K562 (cell line): ENCODE data around the gene CDH7. TPM values are rescaled to one million over a fixed set of nuclear protein-coding genes. Genes with fewer than 3 reads are reported as not detected.

ENCODE experiments used
- ATAC-seq: fragments of 200-7000 bp; cut with Tn5 transposase; 3 replicates; pipeline ENCODE4 v1.9.1; 2020; ENCODE audit warnings: moderate library complexity
- BruUV-seq: library from RNA; stranded (reverse); fragments of 400-500 nt; replicated peaks from 2 replicates; lab custom pipeline; 2021; lab: Mats Ljungman, UMichigan
- CTCF ChIA-PET: fragments of 300-600 bp; formaldehyde crosslinking; extraction: SDS; loops from one replicate; lab custom pipeline; 2021; ENCODE audit warnings: low intra/inter-chr PET ratio; lab: Yijun Ruan, JAX
- POLR2A ChIA-PET: fragments of 300-600, 350-650 bp; sonication (Branson Sonifier 250); formaldehyde crosslinking; extraction: SDS; loops from one replicate; lab custom pipeline; 2021; ENCODE audit warnings: antibody characterized with exemption, inconsistent platforms; lab: Yijun Ruan, JAX
- DNase-seq, 4 experiments: peaks; one replicate each; pipeline versions ENCODE4 v3.0.0 to v3.0.0-alpha.2; 2011 to 2018; ENCODE audit warnings: low spot score in 3 of 4, mixed read lengths in 3 of 4; ENCODE audit errors: extremely low read depth in 1 of 4
- FAIRE-seq: peaks from 2 replicates; lab custom pipeline; 2011; peaks lifted over from hg19 to GRCh38; lab: Jason Lieb, UNC
- H2AFZ ChIP-seq: 2 replicates; pipeline ENCODE4 v1.6.0; 2011; ENCODE audit warnings: low read depth, low read length, control low read depth, inconsistent platforms
- H3K27ac ChIP-seq: fragments of 200-600 bp; 3 replicates; pipeline ENCODE4 v1.8.0; 2011; ENCODE audit warnings: low read depth, mild to moderate bottlenecking, control low read depth, inconsistent platforms, low read length, moderate library complexity, mixed read lengths; ENCODE audit errors: extremely low read depth
- H3K27me3 ChIP-seq, 2 experiments: fragments of 300-600 bp in 1 of 2; 2 replicates in 1 of 2; 3 replicates in 1 of 2; pipeline versions ENCODE4 v1.6.0 to v1.8.0; 2011; ENCODE audit warnings: inconsistent platforms in 2 of 2, low read length in 2 of 2, mild to moderate bottlenecking in 1 of 2, mixed read lengths in 1 of 2, moderate library complexity in 1 of 2; ENCODE audit not compliant: control insufficient read depth in 2 of 2, insufficient read depth in 2 of 2
- H3K36me3 ChIP-seq: fragments of 300-600 bp; 3 replicates; pipeline ENCODE4 v1.8.0; 2011; ENCODE audit warnings: mild to moderate bottlenecking, low read length, inconsistent platforms; ENCODE audit not compliant: control insufficient read depth, insufficient read depth
- H3K4me1 ChIP-seq, 2 experiments: fragments of 200-600 bp in 1 of 2; replicated peaks in 1 of 2; 2 replicates in 1 of 2; 3 replicates in 1 of 2; pipeline versions ENCODE4 v1.5.1 to v1.8.0; 2011; ENCODE audit warnings: inconsistent platforms in 2 of 2, low read length in 2 of 2, mild to moderate bottlenecking in 1 of 2, mixed read lengths in 1 of 2, moderate library complexity in 1 of 2; ENCODE audit not compliant: control insufficient read depth in 2 of 2, insufficient read depth in 2 of 2
- H3K4me2 ChIP-seq: 2 replicates; pipeline ENCODE4 v1.6.1; 2011; ENCODE audit warnings: low read length, control low read depth, inconsistent platforms, mixed read lengths; ENCODE audit not compliant: insufficient read depth
- H3K4me3 ChIP-seq: fragments of 200-600 bp; sonication (generic), shearing (Covaris generic); 2 replicates; pipeline ENCODE4 v1.5.1; 2016; ENCODE audit warnings: control low read depth, inconsistent platforms
- H3K79me2 ChIP-seq: fragments of 200-600 bp; 3 replicates; pipeline ENCODE4 v1.8.0; 2011; ENCODE audit warnings: low read length, inconsistent platforms; ENCODE audit not compliant: control insufficient read depth, insufficient read depth
- H3K9ac ChIP-seq, 2 experiments: 2 replicates each; pipeline versions ENCODE4 v1.6.0 to v1.6.1; 2011; ENCODE audit warnings: low read depth in 2 of 2, low read length in 2 of 2, control low read depth in 1 of 2, inconsistent platforms in 1 of 2, mild to moderate bottlenecking in 1 of 2, mixed read lengths in 1 of 2; ENCODE audit not compliant: insufficient read depth in 1 of 2
- H3K9me1 ChIP-seq: one replicate; pipeline ENCODE4 v1.6.0; 2011; ENCODE audit warnings: inconsistent platforms, mild to moderate bottlenecking, low read length, moderate library complexity; ENCODE audit not compliant: control insufficient read depth, insufficient read depth
- H3K9me3 ChIP-seq: replicated peaks from 2 replicates; pipeline ENCODE4 v1.5.1; 2011; ENCODE audit warnings: low read depth, low read length, inconsistent platforms; ENCODE audit not compliant: control insufficient read depth, insufficient read depth
- H4K20me1 ChIP-seq: replicated peaks from 2 replicates; pipeline ENCODE4 v1.6.1; 2011; ENCODE audit warnings: low read length, inconsistent platforms, mixed read lengths; ENCODE audit not compliant: control insufficient read depth, insufficient read depth
- FOXK1 ChIP-seq: sonication (generic); formaldehyde crosslinking; IDR thresholded peaks from 2 replicates; pipeline ENCODE4 v1.8.0; 2022; ENCODE audit warnings: missing genetic modification reagents, mild to moderate bottlenecking, borderline replicate concordance
- HLTF ChIP-seq: fragments of 450-650 bp; IDR thresholded peaks from 2 replicates; pipeline ENCODE4 v1.6.1; 2016
- KAT2B ChIP-seq: IDR thresholded peaks from one replicate; pipeline ENCODE4 v1.6.1; 2012; ENCODE audit warnings: low read depth, mild to moderate bottlenecking, control low read depth, inconsistent platforms, low read length, moderate library complexity
- L3MBTL2 ChIP-seq: fragments of 450-650 bp; IDR thresholded peaks from 2 replicates; pipeline ENCODE4 v1.6.1; 2016; ENCODE audit warnings: mild to moderate bottlenecking, moderate library complexity
- POLR2AphosphoS5 ChIP-seq: IDR thresholded peaks from 2 replicates; pipeline ENCODE4 v1.6.1; 2011; ENCODE audit warnings: mild to moderate bottlenecking, low read depth, low read length, moderate library complexity; ENCODE audit not compliant: control insufficient read depth, insufficient read depth
- SAFB ChIP-seq: fragments of 200-400 bp; formaldehyde crosslinking; IDR thresholded peaks from 2 replicates; pipeline ENCODE4 v1.6.1; 2017; ENCODE audit warnings: low read depth, low read length, borderline replicate concordance
- TAF15 ChIP-seq: fragments of 200-400 bp; formaldehyde crosslinking; IDR thresholded peaks from 2 replicates; pipeline ENCODE4 v1.6.1; 2017; ENCODE audit warnings: mild to moderate bottlenecking, low read depth, low read length, moderate library complexity
- ZNF124 ChIP-seq: sonication (generic); formaldehyde crosslinking; IDR thresholded peaks from 2 replicates; pipeline ENCODE4 v1.8.1; 2022; ENCODE audit warnings: missing genetic modification reagents
- ZNF143 ChIP-seq: sonication (generic); formaldehyde crosslinking; IDR thresholded peaks from 2 replicates; pipeline ENCODE4 v1.9.0; 2022; ENCODE audit warnings: mild to moderate bottlenecking, missing genetic modification reagents
- WGBS: fragments of 100-300 bp; shearing (Covaris generic); methylation state at CpG from one replicate; pipeline ENCODE4 v1.1.6; 2016; ENCODE audit warnings: low coverage, mixed read lengths; ENCODE audit not compliant: insufficient coverage; ENCODE audit errors: missing lambda C conversion rate; 5-methylcytosine and 5-hydroxymethylcytosine counted together
- in situ Hi-C: fragments of 300-500 bp; cut with MboI; formaldehyde crosslinking; loops from 4 replicates; pipeline ENCODE4 v1.15.0; 2018; ENCODE audit warnings: inconsistent platforms, mixed read lengths
- intact Hi-C: fragments of 100-400 bp; cut with micrococcal nuclease; formaldehyde crosslinking; loops from 2 replicates; pipeline ENCODE4 v1.14.2; 2022
- polyA plus RNA-seq, 8 experiments: library from polyadenylated mRNA; depleted of rRNA in 4 of 8; stranded (reverse) in 5 of 8; unstranded in 3 of 8; fragments of >200 nt; fragmentation: Nextera tagmentation in 2 of 8; fragmentation: Illumina TruSeq in 1 of 8; extraction: Ambion mirVana in 2 of 8; extraction: Trizol in 1 of 8; gene quantifications; 2 replicates each; pipeline versions ENCODE4 v1.2.1 to v1.2.3, GENCODE V29; 2011 to 2014; ENCODE audit warnings: inconsistent platforms in 1 of 8, missing spikeins in 1 of 8
- total RNA-seq, 7 experiments: library from RNA; depleted of rRNA in 6 of 7; stranded (reverse); fragments of >200 nt in 6 of 7; fragmentation: Illumina TruSeq in 2 of 7; extraction: Trizol in 2 of 7; gene quantifications; 2 replicates each; pipeline versions ENCODE4 v1.2.1 to v1.2.3, GENCODE V29; 2011 to 2021; ENCODE audit warnings: low replicate concordance in 1 of 7
- TF ChIP-seq, protein P1 (sequence below): fragments of 250-450 bp; sonication (Bioruptor Pico); IDR thresholded peaks from 2 replicates; pipeline ENCODE4 v1.5.0; 2022; ENCODE audit warnings: mild to moderate bottlenecking
- TF ChIP-seq, protein P2 (sequence below): sonication (generic); formaldehyde crosslinking; IDR thresholded peaks from 2 replicates; pipeline ENCODE4 v1.8.0; 2023; ENCODE audit warnings: mild to moderate bottlenecking, missing genetic modification reagents
- TF ChIP-seq, protein P3 (sequence below): fragments of 250-450 bp; sonication (Bioruptor Pico); IDR thresholded peaks from 2 replicates; pipeline ENCODE4 v1.5.0; 2021
- TF ChIP-seq, protein P4 (sequence below): fragments of 450-650 bp; formaldehyde crosslinking; IDR thresholded peaks from 2 replicates; pipeline ENCODE4 v1.4.0; 2020; ENCODE audit warnings: mild to moderate bottlenecking, moderate library complexity

Gene CDH7
- total and polyA plus RNA-seq, 9 of the 15 experiments (the other 6 are each of a cell fraction or from before 2014, with no cell fraction given): 0.01 to 0.07 (median 0.05) TPM; not detected in 6

DNA sequence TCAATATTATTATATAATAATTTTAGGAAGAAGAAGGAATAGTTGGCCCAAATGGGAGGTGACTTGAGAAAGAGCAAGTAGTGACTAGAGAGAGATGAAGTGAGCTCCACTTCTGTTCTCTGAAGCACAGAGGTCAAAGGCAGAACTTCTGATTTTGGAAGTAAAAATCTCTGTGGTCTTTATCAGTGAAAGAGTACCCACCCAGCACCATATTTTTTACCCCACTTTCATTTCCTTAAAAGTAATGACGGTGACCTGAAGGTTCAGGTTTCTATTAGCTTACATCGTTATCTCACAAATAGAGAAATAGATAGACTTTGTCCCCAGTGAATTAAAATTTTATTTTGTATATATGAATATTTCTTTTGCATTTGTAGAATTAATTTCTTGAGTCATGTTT lies 95.3 kb downstream of the CDH7 start:
- H3K4me1 ChIP-seq: no peaks in the 10 kb centered on the region
- no peaks in the 10 kb centered on the region for H3K27me3 ChIP-seq
- H4K20me1 ChIP-seq: no peaks in the 10 kb centered on the region
- intact Hi-C loops: no loop called here
- DNase-seq: no peak
- H3K4me2 ChIP-seq: no peak overlapping the region
- no peak overlapping the region for H3K4me3 ChIP-seq
- 0% methylated on average over 2 of the region's 2 CpGs for WGBS
- no peak for TF ChIP-seq ZNF143 (CRISPR knock-in tag)
- TF ChIP-seq, protein P1, sequence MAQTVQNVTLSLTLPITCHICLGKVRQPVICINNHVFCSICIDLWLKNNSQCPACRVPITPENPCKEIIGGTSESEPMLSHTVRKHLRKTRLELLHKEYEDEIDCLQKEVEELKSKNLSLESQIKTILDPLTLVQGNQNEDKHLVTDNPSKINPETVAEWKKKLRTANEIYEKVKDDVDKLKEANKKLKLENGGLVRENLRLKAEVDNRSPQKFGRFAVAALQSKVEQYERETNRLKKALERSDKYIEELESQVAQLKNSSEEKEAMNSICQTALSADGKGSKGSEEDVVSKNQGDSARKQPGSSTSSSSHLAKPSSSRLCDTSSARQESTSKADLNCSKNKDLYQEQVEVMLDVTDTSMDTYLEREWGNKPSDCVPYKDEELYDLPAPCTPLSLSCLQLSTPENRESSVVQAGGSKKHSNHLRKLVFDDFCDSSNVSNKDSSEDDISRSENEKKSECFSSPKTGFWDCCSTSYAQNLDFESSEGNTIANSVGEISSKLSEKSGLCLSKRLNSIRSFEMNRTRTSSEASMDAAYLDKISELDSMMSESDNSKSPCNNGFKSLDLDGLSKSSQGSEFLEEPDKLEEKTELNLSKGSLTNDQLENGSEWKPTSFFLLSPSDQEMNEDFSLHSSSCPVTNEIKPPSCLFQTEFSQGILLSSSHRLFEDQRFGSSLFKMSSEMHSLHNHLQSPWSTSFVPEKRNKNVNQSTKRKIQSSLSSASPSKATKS (CRISPR knock-in tag): no peak
- TF ChIP-seq SAFB: no peak
- TF ChIP-seq KAT2B: no peak
- no peak for TF ChIP-seq HLTF
- TF ChIP-seq L3MBTL2: no peak
- TF ChIP-seq, protein P2, sequence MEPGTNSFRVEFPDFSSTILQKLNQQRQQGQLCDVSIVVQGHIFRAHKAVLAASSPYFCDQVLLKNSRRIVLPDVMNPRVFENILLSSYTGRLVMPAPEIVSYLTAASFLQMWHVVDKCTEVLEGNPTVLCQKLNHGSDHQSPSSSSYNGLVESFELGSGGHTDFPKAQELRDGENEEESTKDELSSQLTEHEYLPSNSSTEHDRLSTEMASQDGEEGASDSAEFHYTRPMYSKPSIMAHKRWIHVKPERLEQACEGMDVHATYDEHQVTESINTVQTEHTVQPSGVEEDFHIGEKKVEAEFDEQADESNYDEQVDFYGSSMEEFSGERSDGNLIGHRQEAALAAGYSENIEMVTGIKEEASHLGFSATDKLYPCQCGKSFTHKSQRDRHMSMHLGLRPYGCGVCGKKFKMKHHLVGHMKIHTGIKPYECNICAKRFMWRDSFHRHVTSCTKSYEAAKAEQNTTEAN: no peak
- TF ChIP-seq, protein P3, sequence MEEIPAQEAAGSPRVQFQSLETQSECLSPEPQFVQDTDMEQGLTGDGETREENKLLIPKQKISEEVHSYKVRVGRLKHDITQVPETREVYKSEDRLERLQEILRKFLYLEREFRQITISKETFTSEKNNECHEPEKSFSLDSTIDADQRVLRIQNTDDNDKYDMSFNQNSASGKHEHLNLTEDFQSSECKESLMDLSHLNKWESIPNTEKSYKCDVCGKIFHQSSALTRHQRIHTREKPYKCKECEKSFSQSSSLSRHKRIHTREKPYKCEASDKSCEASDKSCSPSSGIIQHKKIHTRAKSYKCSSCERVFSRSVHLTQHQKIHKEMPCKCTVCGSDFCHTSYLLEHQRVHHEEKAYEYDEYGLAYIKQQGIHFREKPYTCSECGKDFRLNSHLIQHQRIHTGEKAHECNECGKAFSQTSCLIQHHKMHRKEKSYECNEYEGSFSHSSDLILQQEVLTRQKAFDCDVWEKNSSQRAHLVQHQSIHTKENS: no peak
- TF ChIP-seq, protein P4, sequence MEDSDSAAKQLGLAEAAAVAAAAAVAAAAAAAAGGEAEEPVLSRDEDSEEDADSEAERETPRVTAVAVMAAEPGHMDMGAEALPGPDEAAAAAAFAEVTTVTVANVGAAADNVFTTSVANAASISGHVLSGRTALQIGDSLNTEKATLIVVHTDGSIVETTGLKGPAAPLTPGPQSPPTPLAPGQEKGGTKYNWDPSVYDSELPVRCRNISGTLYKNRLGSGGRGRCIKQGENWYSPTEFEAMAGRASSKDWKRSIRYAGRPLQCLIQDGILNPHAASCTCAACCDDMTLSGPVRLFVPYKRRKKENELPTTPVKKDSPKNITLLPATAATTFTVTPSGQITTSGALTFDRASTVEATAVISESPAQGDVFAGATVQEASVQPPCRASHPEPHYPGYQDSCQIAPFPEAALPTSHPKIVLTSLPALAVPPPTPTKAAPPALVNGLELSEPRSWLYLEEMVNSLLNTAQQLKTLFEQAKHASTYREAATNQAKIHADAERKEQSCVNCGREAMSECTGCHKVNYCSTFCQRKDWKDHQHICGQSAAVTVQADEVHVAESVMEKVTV (CRISPR knock-in tag): no peak
- TF ChIP-seq FOXK1: no peak
- no peak for TF ChIP-seq ZNF124 (CRISPR knock-in tag)
- no peak for TF ChIP-seq POLR2AphosphoS5
- no peak for TF ChIP-seq TAF15
- TF ChIP-seq, all 486 proteins: peak for 0
- ChIA-PET POLR2A (no interaction called here), CTCF (no interaction called here)
- no peak overlapping the region for H2AFZ ChIP-seq
- H3K9ac ChIP-seq: no peak overlapping the region
- H3K79me2 ChIP-seq: no peaks in the 10 kb centered on the region
- in situ Hi-C loops: no loop called here
- no peaks in the 10 kb centered on the region for H3K9me1 ChIP-seq
- H3K9me3 ChIP-seq: no peaks in the 10 kb centered on the region
- no peaks in the 10 kb centered on the region for H3K36me3 ChIP-seq
- BruUV-seq: no TSS peak
- H3K27ac ChIP-seq: no peak overlapping the region
- FAIRE-seq (no peak), ATAC-seq (no peak)
